Measurements from ENCODE around the gene LRRC45. TPM values are rescaled to one million over a fixed set of nuclear protein-coding genes. Genes with fewer than 3 reads are reported as not detected.

LRRC45 gene
- total and polyA plus RNA-seq, 2 of the 4 experiments (the other 2 are of a cell fraction), result 7.2 to 10.2 TPM

- no peak for TF ChIP-seq ELK1 (IDR thresholded peaks at IDR 0.05; ENCODE audit: borderline replicate concordance, low read depth, low read length)
- no peak for TF ChIP-seq RFX5 (IDR thresholded peaks at IDR 0.05; ENCODE audit: low read depth, low read length)
- TF ChIP-seq MXI1 (IDR thresholded peaks at IDR 0.05; ENCODE audit: borderline replicate concordance, low read depth, low read length), result no peak
These were observed 22.1 kb upstream of the LRRC45 start (continued) for GRCh38 chr17:82000803-82001570.

GRCh38 chr17:82001571-82002056 lies 21.5 kb upstream of the LRRC45 start:
- Histone ChIP-seq H2AK9ac (replicated peaks; ENCODE audit: low read depth, low read length, poor library complexity) (no peak overlapping the region), H3K23ac (ENCODE audit: low read depth, low read length) (no peak overlapping the region), H3K27ac (ENCODE audit: insufficient read depth, low read length) (no peak overlapping the region), H3K14ac (replicated peaks; ENCODE audit: low read depth, low read length) (no peak overlapping the region), H4K20me1 (ENCODE audit: insufficient read depth, low read length) (peaks cover 3% of the 10 kb centered on the region; the same call in 1 of the 2 replicates), H2BK20ac (ENCODE audit: low read depth, low read length) (no peak overlapping the region), H3K56ac (ENCODE audit: extremely low read depth, insufficient read depth, low read length) (no peak overlapping the region), H3K4ac (ENCODE audit: low read depth, low read length) (no peak overlapping the region), H3K27me3 (ENCODE audit: control insufficient read depth, insufficient read depth, low read length) (no peaks in the 10 kb centered on the region), H2AFZ (replicated peaks; ENCODE audit: low read length, poor library complexity) (no peak overlapping the region), H4K5ac (ENCODE audit: low read depth, low read length) (no peak overlapping the region), H3K18ac (ENCODE audit: low read depth, low read length) (no peak overlapping the region), H2BK5ac (ENCODE audit: low read depth, low read length, poor library complexity, severe bottlenecking) (no peak overlapping the region), H3K4me1 (ENCODE audit: control insufficient read depth, insufficient read depth, low read length) (peaks cover 26% of the 10 kb centered on the region), H2BK120ac (ENCODE audit: low read depth, low read length) (peak overlapping the region; percentile 19; the same call in 1 of the 2 replicates), H3K9me3 (ENCODE audit: control insufficient read depth, insufficient read depth, low read length) (no peaks in the 10 kb centered on the region), H3K4me2 (ENCODE audit: low read depth, low read length) (no peak overlapping the region), H2BK15ac (ENCODE audit: low read depth, low read length) (no peak overlapping the region), H3K36me3 (ENCODE audit: control insufficient read depth, insufficient read depth, low read length) (peaks cover 6% of the 10 kb centered on the region; the same call in 1 of the 2 replicates), H3K9ac (ENCODE audit: low read depth, low read length) (no peak overlapping the region), H3K9me1 (ENCODE audit: insufficient read depth, low read length) (peaks cover 18% of the 10 kb centered on the region), H2AK5ac (ENCODE audit: low read depth, low read length) (peak overlapping the region; percentile 49), H3K79me1 (ENCODE audit: low read depth in 1 of 2, low read length in 2 of 2) (peaks cover 11 to 37% of the 10 kb centered on the region in 2 experiments; a peak in 3 of 4 replicates), H3K4me3 (ENCODE audit: insufficient read depth, low read depth, low read length) (no peak overlapping the region), H4K91ac (ENCODE audit: insufficient read depth, low read depth, low read length) (no peak overlapping the region), H4K8ac (ENCODE audit: low read depth in 2 of 2, low read length in 2 of 2) (no peak overlapping the region)
- TF ChIP-seq RCOR1 (IDR thresholded peaks at IDR 0.05; ENCODE audit: insufficient replicate concordance, low read length) (no peak), ELK1 (IDR thresholded peaks at IDR 0.05; ENCODE audit: borderline replicate concordance, low read depth, low read length) (no peak), USF2 (IDR thresholded peaks at IDR 0.05; ENCODE audit: low read depth, low read length) (no peak), BHLHE40 (IDR thresholded peaks at IDR 0.05; ENCODE audit: low read depth, low read length) (no peak), RAD21 (IDR thresholded peaks at IDR 0.05; ENCODE audit: low read length) (no peak), CHD1 (IDR thresholded peaks at IDR 0.05; ENCODE audit: low read depth, low read length) (no peak), MAZ (IDR thresholded peaks at IDR 0.05; ENCODE audit: borderline replicate concordance, low read depth, low read length) (no peak), RFX5 (IDR thresholded peaks at IDR 0.05; ENCODE audit: low read depth, low read length) (no peak)
- ATAC-seq (ENCODE audit: low read depth) (no peak), DNase-seq (no peak)
- ChIA-PET POLR2A (ENCODE audit: unreplicated experiment) (no interaction called here), CTCF (interaction anchor here (0.6 kb wide), 1 partner anchor 13 kb away, joined by 4 read pairs; no protein-coding TSS in a partner anchor)
- WGBS, 2 experiments (ENCODE audit: extremely low coverage in 2 of 2, insufficient read length in 1 of 2), result 57% methylated on average over 2 of the region's 17 CpGs; no CpG with 5 or more reads in 1 of the 2 experiments
- in situ Hi-C loops (cut with MboI; ENCODE audit: low sequenced_read_pairs), result no loop called here
- dilution Hi-C loops (cut with HindIII; ENCODE audit: low sequenced_read_pairs, unreplicated experiment), result no loop called here
- no TSS peak for BruUV-seq (replicated peaks)
- intact Hi-C loops (cut with micrococcal nuclease), result no loop called here

Data from IMR-90 (cell line).